WTC11 (cell line): ENCODE results near the gene MYO15A. TPM values are rescaled to one million over a fixed set of nuclear protein-coding genes. Genes with fewer than 3 reads are reported as not detected.

ENCODE experiments used
- ATAC-seq: fragments of 200-7000 bp; cut with Tn5 transposase; 2 replicates; pipeline ENCODE4 v1.10.0; 2021; ENCODE audit warnings: mild to moderate bottlenecking, moderate library complexity
- CTCF ChIA-PET: fragments of 300-600 bp; sonication (Branson Sonifier 250); formaldehyde crosslinking; loops from one replicate; lab custom pipeline; 2021; ENCODE audit warnings: antibody characterized with exemption; lab: Charles Lee
- POLR2A ChIA-PET: fragments of 350-600 bp; sonication (Branson Sonifier 250); formaldehyde crosslinking; loops from one replicate; lab custom pipeline; 2021; ENCODE audit warnings: antibody characterized with exemption; lab: Charles Lee
- DNase-seq: peaks from one replicate; pipeline ENCODE4 v3.0.0; 2021; ENCODE audit warnings: low spot score
- H3K27ac Mint-ChIP-seq: 2 replicates; pipeline ENCODE4 v1.8.0; 2021; ENCODE audit warnings: mixed read lengths
- H3K27me3 Mint-ChIP-seq: 2 replicates; pipeline ENCODE4 v1.8.0; 2021; ENCODE audit warnings: low read depth, mild to moderate bottlenecking, moderate library complexity, mixed read lengths
- H3K36me3 Mint-ChIP-seq: 2 replicates; pipeline ENCODE4 v1.8.0; 2021; ENCODE audit warnings: mixed read lengths
- H3K4me1 Mint-ChIP-seq: 2 replicates; pipeline ENCODE4 v1.8.0; 2022; ENCODE audit warnings: mixed read lengths
- H3K4me3 Mint-ChIP-seq: 2 replicates; pipeline ENCODE4 v1.8.0; 2021; ENCODE audit warnings: mild to moderate bottlenecking, moderate library complexity, mixed read lengths
- H3K9me3 Mint-ChIP-seq: 2 replicates; pipeline ENCODE4 v1.8.0; 2021; ENCODE audit warnings: mixed read lengths
- CREM ChIP-seq: sonication (generic); formaldehyde crosslinking; IDR thresholded peaks from 2 replicates; pipeline ENCODE4 v1.8.1; 2022; ENCODE audit warnings: mild to moderate bottlenecking, missing genetic modification reagents, moderate library complexity
- GABPB1 ChIP-seq: sonication (generic); formaldehyde crosslinking; IDR thresholded peaks from 2 replicates; pipeline ENCODE4 v1.8.1; 2023; ENCODE audit warnings: mild to moderate bottlenecking, missing genetic modification reagents
- MXD4 ChIP-seq: fragments of 250-450 bp; sonication (Bioruptor Pico); IDR thresholded peaks from 2 replicates; pipeline ENCODE4 v1.8.0; 2021; ENCODE audit warnings: mild to moderate bottlenecking, moderate library complexity, borderline replicate concordance
- SMAD3 ChIP-seq: sonication (generic); formaldehyde crosslinking; IDR thresholded peaks from 2 replicates; pipeline ENCODE4 v1.8.0; 2022; ENCODE audit warnings: missing genetic modification reagents, mild to moderate bottlenecking, borderline replicate concordance
- SMAD4 ChIP-seq: sonication (generic); formaldehyde crosslinking; IDR thresholded peaks from 2 replicates; pipeline ENCODE4 v1.8.0; 2022; ENCODE audit warnings: mild to moderate bottlenecking, missing genetic modification reagents
- SP1 ChIP-seq: sonication (generic); formaldehyde crosslinking; conservative IDR thresholded peaks from 2 replicates; pipeline ENCODE4 v1.8.1; 2022; ENCODE audit warnings: missing genetic modification reagents
- STAT6 ChIP-seq: sonication (generic); formaldehyde crosslinking; conservative IDR thresholded peaks from 2 replicates; pipeline ENCODE4 v1.8.1; 2023; ENCODE audit warnings: mild to moderate bottlenecking, low read depth, missing genetic modification reagents, moderate library complexity
- TP53 ChIP-seq: sonication (generic); formaldehyde crosslinking; IDR thresholded peaks from 2 replicates; pipeline ENCODE4 v1.8.1; 2023; ENCODE audit warnings: mild to moderate bottlenecking, missing genetic modification reagents
- USF1 ChIP-seq: sonication (generic); formaldehyde crosslinking; IDR thresholded peaks from 2 replicates; pipeline ENCODE4 v1.8.0; 2022; ENCODE audit warnings: mild to moderate bottlenecking, missing genetic modification reagents
- ZNF281 ChIP-seq: sonication (generic); formaldehyde crosslinking; IDR thresholded peaks from 2 replicates; pipeline ENCODE4 v1.8.0; 2023; ENCODE audit warnings: mild to moderate bottlenecking, missing genetic modification reagents
- ZNF416 ChIP-seq: fragments of 250-450 bp; sonication (Bioruptor Pico); IDR thresholded peaks from 2 replicates; pipeline ENCODE4 v1.9.0; 2021; ENCODE audit warnings: mild to moderate bottlenecking, inconsistent platforms
- ZNF425 ChIP-seq: fragments of 250-450 bp; sonication (Bioruptor Pico); conservative IDR thresholded peaks from 2 replicates; pipeline ENCODE4 v1.9.0; 2021; ENCODE audit warnings: mild to moderate bottlenecking
- total RNA-seq: library from RNA; stranded (reverse); gene quantifications from 3 replicates; pipeline ENCODE4 v1.2.3, GENCODE V29; 2021
- TF ChIP-seq, protein P1 (sequence below): fragments of 250-450 bp; sonication (Bioruptor Pico); IDR thresholded peaks from 2 replicates; pipeline ENCODE4 v1.9.0; 2021; ENCODE audit warnings: mild to moderate bottlenecking
- TF ChIP-seq, protein P2 (sequence below): sonication (generic); formaldehyde crosslinking; IDR thresholded peaks from 2 replicates; pipeline ENCODE4 v1.8.1; 2023; ENCODE audit warnings: mild to moderate bottlenecking, missing genetic modification reagents
- TF ChIP-seq, protein P3 (sequence below): sonication (generic); formaldehyde crosslinking; IDR thresholded peaks from 2 replicates; pipeline ENCODE4 v1.8.0; 2022; ENCODE audit warnings: mild to moderate bottlenecking, missing genetic modification reagents
- TF ChIP-seq, protein P4 (sequence below): sonication (generic); formaldehyde crosslinking; IDR thresholded peaks from 2 replicates; pipeline ENCODE4 v1.8.1; 2022; ENCODE audit warnings: mild to moderate bottlenecking, missing genetic modification reagents, moderate library complexity, borderline replicate concordance

The MYO15A gene
- total RNA-seq, 1 experiment from 2014 or later, result 2.6 TPM

- TF ChIP-seq, protein P1, sequence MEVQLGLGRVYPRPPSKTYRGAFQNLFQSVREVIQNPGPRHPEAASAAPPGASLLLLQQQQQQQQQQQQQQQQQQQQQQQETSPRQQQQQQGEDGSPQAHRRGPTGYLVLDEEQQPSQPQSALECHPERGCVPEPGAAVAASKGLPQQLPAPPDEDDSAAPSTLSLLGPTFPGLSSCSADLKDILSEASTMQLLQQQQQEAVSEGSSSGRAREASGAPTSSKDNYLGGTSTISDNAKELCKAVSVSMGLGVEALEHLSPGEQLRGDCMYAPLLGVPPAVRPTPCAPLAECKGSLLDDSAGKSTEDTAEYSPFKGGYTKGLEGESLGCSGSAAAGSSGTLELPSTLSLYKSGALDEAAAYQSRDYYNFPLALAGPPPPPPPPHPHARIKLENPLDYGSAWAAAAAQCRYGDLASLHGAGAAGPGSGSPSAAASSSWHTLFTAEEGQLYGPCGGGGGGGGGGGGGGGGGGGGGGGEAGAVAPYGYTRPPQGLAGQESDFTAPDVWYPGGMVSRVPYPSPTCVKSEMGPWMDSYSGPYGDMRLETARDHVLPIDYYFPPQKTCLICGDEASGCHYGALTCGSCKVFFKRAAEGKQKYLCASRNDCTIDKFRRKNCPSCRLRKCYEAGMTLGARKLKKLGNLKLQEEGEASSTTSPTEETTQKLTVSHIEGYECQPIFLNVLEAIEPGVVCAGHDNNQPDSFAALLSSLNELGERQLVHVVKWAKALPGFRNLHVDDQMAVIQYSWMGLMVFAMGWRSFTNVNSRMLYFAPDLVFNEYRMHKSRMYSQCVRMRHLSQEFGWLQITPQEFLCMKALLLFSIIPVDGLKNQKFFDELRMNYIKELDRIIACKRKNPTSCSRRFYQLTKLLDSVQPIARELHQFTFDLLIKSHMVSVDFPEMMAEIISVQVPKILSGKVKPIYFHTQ (CRISPR knock-in tag), result no peak
- TF ChIP-seq STAT6 (CRISPR knock-in tag) (no peak), CREM (no peak), TP53 (no peak), SMAD3 (CRISPR knock-in tag) (no peak), MXD4 (CRISPR knock-in tag) (no peak), SP1 (CRISPR knock-in tag) (no peak), GABPB1 (CRISPR knock-in tag) (no peak)
- TF ChIP-seq, protein P2, sequence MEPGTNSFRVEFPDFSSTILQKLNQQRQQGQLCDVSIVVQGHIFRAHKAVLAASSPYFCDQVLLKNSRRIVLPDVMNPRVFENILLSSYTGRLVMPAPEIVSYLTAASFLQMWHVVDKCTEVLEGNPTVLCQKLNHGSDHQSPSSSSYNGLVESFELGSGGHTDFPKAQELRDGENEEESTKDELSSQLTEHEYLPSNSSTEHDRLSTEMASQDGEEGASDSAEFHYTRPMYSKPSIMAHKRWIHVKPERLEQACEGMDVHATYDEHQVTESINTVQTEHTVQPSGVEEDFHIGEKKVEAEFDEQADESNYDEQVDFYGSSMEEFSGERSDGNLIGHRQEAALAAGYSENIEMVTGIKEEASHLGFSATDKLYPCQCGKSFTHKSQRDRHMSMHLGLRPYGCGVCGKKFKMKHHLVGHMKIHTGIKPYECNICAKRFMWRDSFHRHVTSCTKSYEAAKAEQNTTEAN (CRISPR knock-in tag), result no peak
- TF ChIP-seq, protein P3, sequence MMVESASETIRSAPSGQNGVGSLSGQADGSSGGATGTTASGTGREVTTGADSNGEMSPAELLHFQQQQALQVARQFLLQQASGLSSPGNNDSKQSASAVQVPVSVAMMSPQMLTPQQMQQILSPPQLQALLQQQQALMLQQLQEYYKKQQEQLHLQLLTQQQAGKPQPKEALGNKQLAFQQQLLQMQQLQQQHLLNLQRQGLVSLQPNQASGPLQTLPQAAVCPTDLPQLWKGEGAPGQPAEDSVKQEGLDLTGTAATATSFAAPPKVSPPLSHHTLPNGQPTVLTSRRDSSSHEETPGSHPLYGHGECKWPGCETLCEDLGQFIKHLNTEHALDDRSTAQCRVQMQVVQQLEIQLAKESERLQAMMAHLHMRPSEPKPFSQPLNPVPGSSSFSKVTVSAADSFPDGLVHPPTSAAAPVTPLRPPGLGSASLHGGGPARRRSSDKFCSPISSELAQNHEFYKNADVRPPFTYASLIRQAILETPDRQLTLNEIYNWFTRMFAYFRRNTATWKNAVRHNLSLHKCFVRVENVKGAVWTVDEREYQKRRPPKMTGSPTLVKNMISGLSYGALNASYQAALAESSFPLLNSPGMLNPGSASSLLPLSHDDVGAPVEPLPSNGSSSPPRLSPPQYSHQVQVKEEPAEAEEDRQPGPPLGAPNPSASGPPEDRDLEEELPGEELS (CRISPR knock-in tag), result no peak
Observed at GRCh38 chr17:18101828-18102227, 6.7 kb upstream of the MYO15A start (continued).

- Mint-ChIP-seq H3K27me3 (no peaks in the 10 kb centered on the region), H3K27ac (no peak overlapping the region), H3K4me1 (no peaks in the 10 kb centered on the region), H3K9me3 (no peaks in the 10 kb centered on the region), H3K4me3 (no peak overlapping the region), H3K36me3 (peaks cover 12% of the 10 kb centered on the region; the same call in 1 of the 2 replicates)
- ATAC-seq (no peak), DNase-seq (no peak)
- POLR2A ChIA-PET, result interaction anchor here (0.7 kb wide), 1 partner anchor 1013 kb away, joined by 3 read pairs; no protein-coding TSS in a partner anchor
- CTCF ChIA-PET, result no interaction called here
- no peak for TF ChIP-seq ZNF425
- TF ChIP-seq, protein P1 (CRISPR knock-in tag), result no peak
- TF ChIP-seq USF1 (CRISPR knock-in tag), result no peak
- no peak for TF ChIP-seq ZNF281
- TF ChIP-seq ZNF416 (CRISPR knock-in tag), result no peak
- no peak for TF ChIP-seq SMAD3 (CRISPR knock-in tag)
- no peak for TF ChIP-seq SMAD4 (CRISPR knock-in tag)
- TF ChIP-seq, protein P4, sequence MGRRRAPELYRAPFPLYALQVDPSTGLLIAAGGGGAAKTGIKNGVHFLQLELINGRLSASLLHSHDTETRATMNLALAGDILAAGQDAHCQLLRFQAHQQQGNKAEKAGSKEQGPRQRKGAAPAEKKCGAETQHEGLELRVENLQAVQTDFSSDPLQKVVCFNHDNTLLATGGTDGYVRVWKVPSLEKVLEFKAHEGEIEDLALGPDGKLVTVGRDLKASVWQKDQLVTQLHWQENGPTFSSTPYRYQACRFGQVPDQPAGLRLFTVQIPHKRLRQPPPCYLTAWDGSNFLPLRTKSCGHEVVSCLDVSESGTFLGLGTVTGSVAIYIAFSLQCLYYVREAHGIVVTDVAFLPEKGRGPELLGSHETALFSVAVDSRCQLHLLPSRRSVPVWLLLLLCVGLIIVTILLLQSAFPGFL, result no peak
Observed at GRCh38 chr17:18102640-18103039, 5.9 kb upstream of the MYO15A start.
